Measurements from ENCODE around the gene CAPN12. TPM values are rescaled to one million over a fixed set of nuclear protein-coding genes. Genes with fewer than 3 reads are reported as not detected.

The CAPN12 gene
- total RNA-seq, 4 donors from 2014 or later, result 0.42 TPM; not detected in 3

DNA sequence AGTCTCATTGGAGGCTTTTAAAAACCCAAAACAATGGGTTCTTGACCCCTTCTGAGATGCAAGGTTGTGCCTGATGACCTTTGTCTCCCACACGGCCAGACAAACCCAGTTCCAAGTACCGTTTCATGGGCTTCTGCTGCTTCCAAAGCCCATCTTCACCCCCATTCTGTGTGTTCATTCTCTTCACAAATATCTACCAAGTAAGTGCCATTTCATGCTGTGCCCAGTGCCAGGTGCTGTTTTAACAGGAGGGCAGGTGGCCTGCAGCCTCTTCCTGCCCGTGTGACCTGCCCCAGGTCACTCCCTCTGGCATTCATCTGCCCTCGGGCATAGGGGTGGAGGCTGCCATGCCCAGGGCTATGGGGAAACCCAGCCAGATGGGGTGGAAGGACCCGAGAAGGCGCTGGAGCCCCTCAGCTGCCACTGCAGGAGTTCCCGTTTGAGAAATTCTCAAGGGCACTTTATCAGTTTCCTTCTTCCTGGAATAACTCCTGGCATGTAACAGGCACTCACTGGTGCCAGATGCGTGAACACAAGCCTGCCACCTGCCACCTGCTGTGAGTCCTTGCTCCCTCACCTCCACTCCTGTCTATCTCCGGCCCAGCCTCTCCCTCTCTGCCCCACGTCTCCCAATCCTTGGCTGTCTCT lies 12.5 kb downstream of the CAPN12 start:
- intact Hi-C loops (cut with DNase I; ENCODE audit: low total_unique reads) (loop anchor here (5.0 kb wide), 1 partner anchor 84 kb away; the partner anchor contains the start of gene ACTN4), in situ Hi-C loops (cut with MboI; ENCODE audit: low sequenced_read_pairs in 4 of 4) (loop anchor here in 2 of 4 donors (25.0 kb wide), 1 partner anchor 181 kb away; the partner anchor contains the start of gene CCER2 (in 2 of the 2))
- no peak for TF ChIP-seq POLR2A (IDR thresholded peaks at IDR 0.05)
- TF ChIP-seq, protein P1, sequence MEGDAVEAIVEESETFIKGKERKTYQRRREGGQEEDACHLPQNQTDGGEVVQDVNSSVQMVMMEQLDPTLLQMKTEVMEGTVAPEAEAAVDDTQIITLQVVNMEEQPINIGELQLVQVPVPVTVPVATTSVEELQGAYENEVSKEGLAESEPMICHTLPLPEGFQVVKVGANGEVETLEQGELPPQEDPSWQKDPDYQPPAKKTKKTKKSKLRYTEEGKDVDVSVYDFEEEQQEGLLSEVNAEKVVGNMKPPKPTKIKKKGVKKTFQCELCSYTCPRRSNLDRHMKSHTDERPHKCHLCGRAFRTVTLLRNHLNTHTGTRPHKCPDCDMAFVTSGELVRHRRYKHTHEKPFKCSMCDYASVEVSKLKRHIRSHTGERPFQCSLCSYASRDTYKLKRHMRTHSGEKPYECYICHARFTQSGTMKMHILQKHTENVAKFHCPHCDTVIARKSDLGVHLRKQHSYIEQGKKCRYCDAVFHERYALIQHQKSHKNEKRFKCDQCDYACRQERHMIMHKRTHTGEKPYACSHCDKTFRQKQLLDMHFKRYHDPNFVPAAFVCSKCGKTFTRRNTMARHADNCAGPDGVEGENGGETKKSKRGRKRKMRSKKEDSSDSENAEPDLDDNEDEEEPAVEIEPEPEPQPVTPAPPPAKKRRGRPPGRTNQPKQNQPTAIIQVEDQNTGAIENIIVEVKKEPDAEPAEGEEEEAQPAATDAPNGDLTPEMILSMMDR (IDR thresholded peaks at IDR 0.05 in 4 of 5, conservative IDR thresholded peaks at IDR 0.05 in 1 of 5), result no peak
- H3K9me3 ChIP-seq, result no peaks in the 10 kb centered on the region
- ATAC-seq, result peak in 1 of 2 donors; percentile 40
- DNase-seq, result no peak
- H3K4me1 ChIP-seq, result peaks cover 8 to 14% of the 10 kb centered on the region in 2 donors
- peaks cover 0 to 40% of the 10 kb centered on the region in 2 donors for H3K36me3 ChIP-seq
- H3K4me3 ChIP-seq, result no peak overlapping the region
- H3K27ac ChIP-seq, result peak overlapping the region; percentile 44 to 66 (median 52)
- H3K27me3 ChIP-seq, result peaks cover 0 to 7% (median 0%) of the 10 kb centered on the region in 3 donors

- H3K9me3 ChIP-seq, result no peaks in the 10 kb centered on the region
- intact Hi-C loops (cut with DNase I; ENCODE audit: low total_unique reads), result loop anchor here (5.0 kb wide), 1 partner anchor 84 kb away; the partner anchor contains the start of gene ACTN4
- peaks cover 4 to 48% of the 10 kb centered on the region in 2 donors for H3K36me3 ChIP-seq
- peak overlapping the region in 3 of 4 donors; percentile 50 to 66 (median 54) for H3K27ac ChIP-seq
- H3K27me3 ChIP-seq, result no peaks in the 10 kb centered on the region
- ATAC-seq, result no peak
- H3K4me1 ChIP-seq, result peaks cover 7 to 8% of the 10 kb centered on the region in 2 donors
- in situ Hi-C loops (cut with MboI; ENCODE audit: low sequenced_read_pairs in 4 of 4), result loop anchor here in 2 of 4 donors (25.0 kb wide), 1 partner anchor 181 kb away; the partner anchor contains the start of gene CCER2 (in 2 of the 2)
- no peak overlapping the region for H3K4me3 ChIP-seq
- TF ChIP-seq POLR2A (IDR thresholded peaks at IDR 0.05), result no peak
- TF ChIP-seq, protein P1 (IDR thresholded peaks at IDR 0.05 in 4 of 5, conservative IDR thresholded peaks at IDR 0.05 in 1 of 5), result no peak
- DNase-seq, result no peak
Measured at GRCh38 chr19:38730731-38731589, 13.3 kb downstream of the CAPN12 start.

DNA sequence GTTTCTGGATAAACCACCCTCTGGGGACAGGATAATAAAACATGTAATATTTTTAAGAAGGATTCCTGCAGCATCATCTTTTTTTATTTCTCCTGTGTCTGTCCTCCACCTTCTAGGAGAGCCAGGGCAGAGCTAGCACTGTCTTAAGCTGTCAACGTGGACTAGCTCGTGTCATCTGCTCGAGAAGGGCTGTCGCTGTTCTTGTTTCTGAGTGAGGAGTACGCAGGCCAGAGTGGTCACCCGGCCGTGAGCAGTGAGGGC lies 13.9 kb downstream of the CAPN12 start:
- in situ Hi-C loops (cut with MboI; ENCODE audit: low sequenced_read_pairs in 4 of 4) (loop anchor here in 2 of 4 donors (25.0 kb wide), 1 partner anchor 182 kb away; the partner anchor contains the start of gene CCER2 (in 2 of the 2)), intact Hi-C loops (cut with DNase I; ENCODE audit: low total_unique reads) (loop anchor here (5.0 kb wide), 1 partner anchor 83 kb away; the partner anchor contains the start of gene ACTN4)
- H3K27me3 ChIP-seq, result no peaks in the 10 kb centered on the region
- no peak overlapping the region for H3K4me3 ChIP-seq
- ATAC-seq (no peak), DNase-seq (no peak)
- H3K36me3 ChIP-seq, result peaks cover 4 to 53% of the 10 kb centered on the region in 2 donors
- H3K9me3 ChIP-seq, result no peaks in the 10 kb centered on the region
- TF ChIP-seq, protein P1 (IDR thresholded peaks at IDR 0.05 in 4 of 5, conservative IDR thresholded peaks at IDR 0.05 in 1 of 5), result no peak
- TF ChIP-seq POLR2A (IDR thresholded peaks at IDR 0.05), result no peak
- H3K27ac ChIP-seq, result peak overlapping the region in 1 of 4 donors; percentile 54
- H3K4me1 ChIP-seq, result peaks cover 7 to 8% of the 10 kb centered on the region in 2 donors

- in situ Hi-C loops (cut with MboI; ENCODE audit: low sequenced_read_pairs in 4 of 4) (loop anchor here in 2 of 4 donors (25.0 kb wide), 1 partner anchor 182 kb away; the partner anchor contains the start of gene CCER2 (in 2 of the 2)), intact Hi-C loops (cut with DNase I; ENCODE audit: low total_unique reads) (loop anchor here (5.0 kb wide), 1 partner anchor 83 kb away; the partner anchor contains the start of gene ACTN4)
- peak in 1 of 2 donors; percentile 45 for ATAC-seq
- TF ChIP-seq, protein P1 (IDR thresholded peaks at IDR 0.05 in 4 of 5, conservative IDR thresholded peaks at IDR 0.05 in 1 of 5), result peak; percentile 71 to 89 (median 76)
- TF ChIP-seq POLR2A (IDR thresholded peaks at IDR 0.05), result no peak
- no peaks in the 10 kb centered on the region for H3K9me3 ChIP-seq
- DNase-seq, result peak in 1 of 2 donors; percentile 58
- peaks cover 7 to 8% of the 10 kb centered on the region in 2 donors for H3K4me1 ChIP-seq
- peaks cover 4 to 59% of the 10 kb centered on the region in 2 donors for H3K36me3 ChIP-seq
- no peaks in the 10 kb centered on the region for H3K27me3 ChIP-seq
- H3K27ac ChIP-seq, result peak overlapping the region; percentile 25 to 54 (median 40)
- no peak overlapping the region for H3K4me3 ChIP-seq
Measured at GRCh38 chr19:38729653-38730469, 14.4 kb downstream of the CAPN12 start.
